GM12878 (cell line): Measurements from ENCODE around the gene P3H1. TPM values are rescaled to one million over a fixed set of nuclear protein-coding genes. Genes with fewer than 3 reads are reported as not detected.
A peak's percentile ranks its signal among the peaks of the same experiment; 100 is the strongest.

Source experiments
- CTCF ChIP-seq, 3 experiments: IDR thresholded peaks in 2 of 3; conservative IDR thresholded peaks in 1 of 3; 2 replicates each; pipeline ENCODE4 v1.5.1; 2011; ENCODE audit warnings: low read depth in 3 of 3, low read length in 3 of 3, mild to moderate bottlenecking in 3 of 3, control low read depth in 2 of 3, moderate library complexity in 2 of 3, inconsistent platforms in 1 of 3, mixed read lengths in 1 of 3; ENCODE audit not compliant: control insufficient read depth in 2 of 3, insufficient read depth in 1 of 3; ENCODE audit errors: extremely low read depth in 1 of 3
- NKRF ChIP-seq: fragments of 450-650 bp; conservative IDR thresholded peaks from 2 replicates; pipeline ENCODE4 v1.6.1; 2017; ENCODE audit warnings: mild to moderate bottlenecking, moderate library complexity
- RFX5 ChIP-seq: IDR thresholded peaks from 2 replicates; pipeline ENCODE4 v1.6.1; 2011; ENCODE audit warnings: low read depth, low read length, improper control_type of control experiment
- TCF12 ChIP-seq: IDR thresholded peaks from 2 replicates; pipeline ENCODE4 v1.6.1; 2011; ENCODE audit warnings: low read depth, mild to moderate bottlenecking, low read length
- ZNF384 ChIP-seq: IDR thresholded peaks from 2 replicates; pipeline ENCODE4 v1.6.1; 2012; ENCODE audit warnings: low read depth, mild to moderate bottlenecking, low read length, improper control_type of control experiment, borderline replicate concordance
- polyA plus RNA-seq, 11 experiments: library from polyadenylated mRNA; depleted of rRNA in 4 of 11; unstranded in 6 of 11; stranded (reverse) in 5 of 11; fragments of >200 nt; fragmentation: Nextera tagmentation in 4 of 11; fragmentation: Illumina TruSeq in 1 of 11; extraction: Ambion mirVana in 4 of 11; extraction: Trizol in 1 of 11; gene quantifications; 1 replicate in 1 of 11; 2 replicates in 10 of 11; pipeline versions ENCODE4 v1.2.1 to v1.2.3, GENCODE V29; 2011 to 2016; ENCODE audit warnings: inconsistent platforms in 2 of 11, missing spikeins in 2 of 11, low read depth in 1 of 11
- total RNA-seq, 4 experiments: library from RNA; depleted of rRNA in 3 of 4; stranded (reverse); fragments of >200 nt in 3 of 4; fragmentation: Illumina TruSeq in 1 of 4; extraction: Trizol in 1 of 4; gene quantifications; 2 replicates each; pipeline versions ENCODE4 v1.2.1 to v1.2.3, GENCODE V29; 2013 to 2021
- TF ChIP-seq, protein P1 (sequence below): fragments of 450-650 bp; IDR thresholded peaks from 2 replicates; pipeline ENCODE4 v1.6.1; 2016; ENCODE audit warnings: mild to moderate bottlenecking, moderate library complexity, borderline replicate concordance

The P3H1 gene
- total and polyA plus RNA-seq, 10 of the 15 experiments (the other 5 are each of a cell fraction or from before 2014, with no cell fraction given), result 0.72 to 42.4 (median 26.0) TPM

GRCh38 chr1:42777852-42778251 is 11.0 kb upstream of the P3H1 start (continued):
- TF ChIP-seq, protein P1, sequence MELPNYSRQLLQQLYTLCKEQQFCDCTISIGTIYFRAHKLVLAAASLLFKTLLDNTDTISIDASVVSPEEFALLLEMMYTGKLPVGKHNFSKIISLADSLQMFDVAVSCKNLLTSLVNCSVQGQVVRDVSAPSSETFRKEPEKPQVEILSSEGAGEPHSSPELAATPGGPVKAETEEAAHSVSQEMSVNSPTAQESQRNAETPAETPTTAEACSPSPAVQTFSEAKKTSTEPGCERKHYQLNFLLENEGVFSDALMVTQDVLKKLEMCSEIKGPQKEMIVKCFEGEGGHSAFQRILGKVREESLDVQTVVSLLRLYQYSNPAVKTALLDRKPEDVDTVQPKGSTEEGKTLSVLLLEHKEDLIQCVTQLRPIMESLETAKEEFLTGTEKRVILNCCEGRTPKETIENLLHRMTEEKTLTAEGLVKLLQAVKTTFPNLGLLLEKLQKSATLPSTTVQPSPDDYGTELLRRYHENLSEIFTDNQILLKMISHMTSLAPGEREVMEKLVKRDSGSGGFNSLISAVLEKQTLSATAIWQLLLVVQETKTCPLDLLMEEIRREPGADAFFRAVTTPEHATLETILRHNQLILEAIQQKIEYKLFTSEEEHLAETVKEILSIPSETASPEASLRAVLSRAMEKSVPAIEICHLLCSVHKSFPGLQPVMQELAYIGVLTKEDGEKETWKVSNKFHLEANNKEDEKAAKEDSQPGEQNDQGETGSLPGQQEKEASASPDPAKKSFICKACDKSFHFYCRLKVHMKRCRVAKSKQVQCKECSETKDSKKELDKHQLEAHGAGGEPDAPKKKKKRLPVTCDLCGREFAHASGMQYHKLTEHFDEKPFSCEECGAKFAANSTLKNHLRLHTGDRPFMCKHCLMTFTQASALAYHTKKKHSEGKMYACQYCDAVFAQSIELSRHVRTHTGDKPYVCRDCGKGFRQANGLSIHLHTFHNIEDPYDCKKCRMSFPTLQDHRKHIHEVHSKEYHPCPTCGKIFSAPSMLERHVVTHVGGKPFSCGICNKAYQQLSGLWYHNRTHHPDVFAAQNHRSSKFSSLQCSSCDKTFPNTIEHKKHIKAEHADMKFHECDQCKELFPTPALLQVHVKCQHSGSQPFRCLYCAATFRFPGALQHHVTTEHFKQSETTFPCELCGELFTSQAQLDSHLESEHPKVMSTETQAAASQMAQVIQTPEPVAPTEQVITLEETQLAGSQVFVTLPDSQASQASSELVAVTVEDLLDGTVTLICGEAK, result no peak
- TF ChIP-seq RFX5, result no peak
- TF ChIP-seq CTCF (IDR thresholded peaks at IDR 0.05 in 2 of 3, conservative IDR thresholded peaks at IDR 0.05 in 1 of 3; ENCODE audit: control insufficient read depth in 2 of 3, extremely low read depth in 1 of 3, insufficient read depth in 1 of 3, low read depth in 3 of 3, low read length in 3 of 3), result peak; percentile 69 to 76 (median 71)
- TF ChIP-seq ZNF384, result no peak
- TF ChIP-seq TCF12, result no peak
- TF ChIP-seq NKRF, result no peak
